A549 (cell line): ENCODE results near the gene TNN. TPM values are rescaled to one million over a fixed set of nuclear protein-coding genes. Genes with fewer than 3 reads are reported as not detected.

Experiments used
- ATAC-seq, 2 experiments: fragments of 200-7000 bp in 1 of 2; fragments of >200 bp in 1 of 2; cut with Nextera tagmentation in 1 of 2; cut with Tn5 transposase in 1 of 2; 3 replicates each; pipeline versions ENCODE4 v1.8.0 to v1.9.1; 2018 to 2020; ENCODE audit warnings: mild to moderate bottlenecking in 1 of 2, moderate library complexity in 1 of 2
- CTCF ChIA-PET: fragments of 300-600 bp; sonication (Branson Sonifier 250); formaldehyde crosslinking; extraction: SDS; loops from one replicate; lab custom pipeline; 2021; ENCODE audit warnings: antibody characterized with exemption, inconsistent platforms; lab: Yijun Ruan, JAX
- POLR2A ChIA-PET: fragments of 350-600 bp; formaldehyde crosslinking; extraction: SDS; loops from one replicate; lab custom pipeline; 2021; ENCODE audit warnings: antibody characterized with exemption, inconsistent platforms; lab: Yijun Ruan, JAX
- DNase-seq, 2 experiments: peaks; one replicate each; pipeline versions ENCODE4 v3.0.0 to v3.0.0-alpha.2; 2011 to 2016; ENCODE audit warnings: low read depth in 1 of 2, low spot score in 1 of 2
- FAIRE-seq: peaks from 2 replicates; lab custom pipeline; 2011; peaks lifted over from hg19 to GRCh38; lab: Jason Lieb, UNC
- H3K27ac ChIP-seq, 2 experiments: fragments of >200 bp; sonication (Bioruptor Twin); formaldehyde crosslinking; 3 replicates each; pipeline ENCODE4 v1.5.1; 2016 to 2017
- H3K4me1 ChIP-seq: fragments of >200 bp; sonication (Bioruptor Twin); formaldehyde crosslinking; 3 replicates; pipeline ENCODE4 v1.6.1; 2016
- H3K4me2 ChIP-seq: fragments of >200 bp; sonication (Bioruptor Twin); formaldehyde crosslinking; 3 replicates; pipeline ENCODE4 v1.6.1; 2016
- H3K4me3 ChIP-seq: fragments of >200 bp; sonication (Bioruptor Twin); formaldehyde crosslinking; 3 replicates; pipeline ENCODE4 v1.5.1; 2016
- H3K9me3 ChIP-seq: fragments of >200 bp; sonication (Bioruptor Twin); formaldehyde crosslinking; 3 replicates; pipeline ENCODE4 v1.6.1; 2016
- BCL3 ChIP-seq: fragments of >200 bp; sonication (Bioruptor Twin); formaldehyde crosslinking; IDR thresholded peaks from 3 replicates; pipeline ENCODE4 v1.6.1; 2016
- BHLHE40 ChIP-seq: IDR thresholded peaks from 2 replicates; pipeline ENCODE4 v1.6.1; 2012; ENCODE audit warnings: low read depth, low read length, inconsistent platforms
- CBX2 ChIP-seq: fragments of 200-600 bp; sonication (generic); IDR thresholded peaks from 2 replicates; pipeline ENCODE4 v1.6.1; 2016; ENCODE audit warnings: low read depth, mild to moderate bottlenecking, borderline replicate concordance
- CBX8 ChIP-seq: fragments of 200-600 bp; sonication (generic); IDR thresholded peaks from 2 replicates; pipeline ENCODE4 v1.6.1; 2016
- EHF ChIP-seq: fragments of 250-450 bp; sonication (Bioruptor Pico); IDR thresholded peaks from 2 replicates; pipeline ENCODE4 v1.5.0; 2020; ENCODE audit warnings: mild to moderate bottlenecking
- FOSB ChIP-seq: fragments of 250-450 bp; sonication (Bioruptor Pico); IDR thresholded peaks from 2 replicates; pipeline ENCODE4 v1.5.0; 2020; ENCODE audit warnings: mild to moderate bottlenecking, moderate library complexity
- FOSL2 ChIP-seq, 2 experiments: fragments of 450-650 bp in 1 of 2; fragments of >200 bp in 1 of 2; sonication (Bioruptor Twin) in 1 of 2; formaldehyde crosslinking; IDR thresholded peaks; 2 replicates each; pipeline versions ENCODE4 v1.5.0 to v1.6.1; 2016 to 2020; ENCODE audit warnings: mild to moderate bottlenecking in 1 of 2, moderate library complexity in 1 of 2
- FOXS1 ChIP-seq: fragments of 250-450 bp; sonication (Bioruptor Pico); IDR thresholded peaks from 2 replicates; pipeline ENCODE4 v1.5.0; 2020; ENCODE audit warnings: mild to moderate bottlenecking, moderate library complexity
- GATA3 ChIP-seq: IDR thresholded peaks from 2 replicates; pipeline ENCODE4 v1.6.1; 2012; ENCODE audit warnings: borderline replicate concordance
- HDAC2 ChIP-seq: fragments of 200-600 bp; sonication (generic); IDR thresholded peaks from 2 replicates; pipeline ENCODE4 v1.6.1; 2016
- HMGXB4 ChIP-seq: fragments of 250-450 bp; sonication (Bioruptor Pico); IDR thresholded peaks from 2 replicates; pipeline ENCODE4 v1.5.0; 2021; ENCODE audit warnings: mild to moderate bottlenecking, moderate library complexity, borderline replicate concordance
- HOXA7 ChIP-seq: fragments of 250-450 bp; sonication (Bioruptor Pico); IDR thresholded peaks from 2 replicates; pipeline ENCODE4 v1.5.0; 2020; ENCODE audit warnings: mild to moderate bottlenecking, moderate library complexity
- HOXB5 ChIP-seq: fragments of 250-450 bp; sonication (Bioruptor Pico); IDR thresholded peaks from 2 replicates; pipeline ENCODE4 v1.5.0; 2020; ENCODE audit warnings: mild to moderate bottlenecking, moderate library complexity
- MAFK ChIP-seq: fragments of 450-650 bp; IDR thresholded peaks from 2 replicates; pipeline ENCODE4 v1.6.1; 2014; ENCODE audit not compliant: partially characterized antibody
- MYC ChIP-seq: IDR thresholded peaks from 2 replicates; pipeline ENCODE4 v1.6.1; 2012; ENCODE audit warnings: mild to moderate bottlenecking, inconsistent platforms, low read length, improper control_type of control experiment, borderline replicate concordance
- NPAS2 ChIP-seq: fragments of 250-450 bp; sonication (Bioruptor Pico); IDR thresholded peaks from 2 replicates; pipeline ENCODE4 v1.8.0; 2022; ENCODE audit warnings: mild to moderate bottlenecking, moderate library complexity, borderline replicate concordance
- PHF8 ChIP-seq: fragments of 200-600 bp; sonication (generic); IDR thresholded peaks from 2 replicates; pipeline ENCODE4 v1.6.1; 2016; ENCODE audit warnings: low read depth, mild to moderate bottlenecking, antibody characterized with exemption, moderate library complexity, borderline replicate concordance
- RARB ChIP-seq: fragments of 250-450 bp; sonication (Bioruptor Pico); IDR thresholded peaks from 2 replicates; pipeline ENCODE4 v1.8.0; 2021; ENCODE audit warnings: mild to moderate bottlenecking, moderate library complexity
- RFX5 ChIP-seq: fragments of 450-650 bp; IDR thresholded peaks from 2 replicates; pipeline ENCODE4 v1.7.1; 2014; ENCODE audit warnings: antibody characterized with exemption, mild to moderate bottlenecking, moderate library complexity
- RNF2 ChIP-seq: fragments of 200-600 bp; sonication (generic); IDR thresholded peaks from 2 replicates; pipeline ENCODE4 v1.6.1; 2016; ENCODE audit warnings: low read depth, mild to moderate bottlenecking, antibody characterized with exemption, moderate library complexity, borderline replicate concordance
- SMC3 ChIP-seq: fragments of >200 bp; sonication (Bioruptor Twin); formaldehyde crosslinking; IDR thresholded peaks from 3 replicates; pipeline ENCODE4 v1.6.1; 2018; ENCODE audit warnings: inconsistent platforms
- SREBF2 ChIP-seq: fragments of 450-650 bp; IDR thresholded peaks from 2 replicates; pipeline ENCODE4 v1.6.1; 2014; ENCODE audit warnings: mild to moderate bottlenecking, moderate library complexity
- ZC3H11A ChIP-seq: fragments of 450-650 bp; IDR thresholded peaks from 2 replicates; pipeline ENCODE4 v1.6.1; 2014; ENCODE audit warnings: antibody characterized with exemption, mild to moderate bottlenecking
- ZSCAN20 ChIP-seq: fragments of 250-450 bp; sonication (Bioruptor Pico); IDR thresholded peaks from 2 replicates; pipeline ENCODE4 v1.8.0; 2022; ENCODE audit warnings: mild to moderate bottlenecking, moderate library complexity
- WGBS: methylation state at CpG from one replicate; pipeline ENCODE4 v1.1.6; 2017; ENCODE audit errors: missing lambda C conversion rate; 5-methylcytosine and 5-hydroxymethylcytosine counted together
- polyA plus RNA-seq, 4 experiments: library from polyadenylated mRNA; depleted of rRNA in 3 of 4; stranded (reverse); fragments of >200 nt; fragmentation: RNase III in 1 of 4; extraction: RNeasy Plus Mini Kit Qiagen cat#74134 plus additional on column Dnase treatment in 1 of 4; gene quantifications; 2 replicates in 3 of 4; 3 replicates in 1 of 4; pipeline ENCODE4 v1.2.3, GENCODE V29; 2011 to 2017
- TF ChIP-seq, protein P1 (sequence below): IDR thresholded peaks from 2 replicates; pipeline ENCODE4 v1.6.1; 2012; ENCODE audit warnings: low read depth, borderline replicate concordance
- TF ChIP-seq, protein P2 (sequence below): fragments of 150-350 bp; IDR thresholded peaks from 2 replicates; pipeline ENCODE4 v1.6.1; 2014; ENCODE audit warnings: low read depth, mild to moderate bottlenecking, low read length
- TF ChIP-seq, protein P3 (sequence below): IDR thresholded peaks from 2 replicates; pipeline ENCODE4 v1.6.1; 2012
- TF ChIP-seq, protein P4 (sequence below): IDR thresholded peaks from 2 replicates; pipeline ENCODE4 v1.6.1; 2012

The TNN gene
- polyA plus RNA-seq, 2 of the 4 experiments (the other 2 are of a cell fraction): not detected

- DNase-seq: no peak
- CTCF ChIA-PET: interaction anchor here (3.9 to 8.9 kb wide), 2 partner anchors 9 to 15 kb away, joined by 23 to 89 read pairs; no protein-coding TSS in a partner anchor
Observed at GRCh38 chr1:175163702-175164101, 96.1 kb downstream of the TNN start.

DNA sequence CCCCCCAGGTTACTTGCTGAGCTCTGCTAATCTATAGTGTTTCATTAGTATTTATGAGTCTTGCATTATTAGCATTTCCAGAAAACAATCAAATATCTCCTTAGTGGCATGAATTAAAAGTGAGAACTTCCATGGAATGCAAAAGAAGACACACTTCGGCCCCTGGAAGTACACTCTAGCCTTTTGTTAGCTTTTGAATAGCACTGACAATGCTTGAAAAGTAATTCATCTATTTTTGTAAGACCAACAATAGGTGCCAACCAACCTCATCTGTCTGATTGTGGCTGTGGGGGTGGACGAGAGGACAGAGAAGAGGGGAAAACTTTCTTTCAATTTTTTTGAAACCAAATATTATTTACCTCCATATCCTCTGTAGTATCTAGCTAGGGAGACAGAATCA lies 97.1 kb downstream of the TNN start:
- Histone ChIP-seq H3K4me1 (no peaks in the 10 kb centered on the region), H3K9me3 (no peaks in the 10 kb centered on the region), H3K4me3 (no peak overlapping the region), H3K27ac (no peak overlapping the region), H3K4me2 (no peak overlapping the region)
- CTCF ChIA-PET: interaction anchor here (0.8 to 8.9 kb wide), 3 partner anchors 10 to 155 kb away, joined by 4 to 89 read pairs (median 23); no protein-coding TSS in a partner anchor
- FAIRE-seq (no peak), DNase-seq (no peak), ATAC-seq (no peak)
- WGBS: 5% methylated on average over 2 of the region's 2 CpGs
- POLR2A ChIA-PET: no interaction called here
- TF ChIP-seq MAFK (no peak), ZSCAN20 (CRISPR knock-in tag) (no peak), PHF8 (no peak), RARB (CRISPR knock-in tag) (no peak), FOXS1 (CRISPR knock-in tag) (no peak), FOSB (no peak), CBX2 (no peak), MYC (no peak), NPAS2 (CRISPR knock-in tag) (no peak), GATA3 (no peak), BHLHE40 (no peak), SMC3 (no peak), SREBF2 (no peak), FOSL2 (IDR thresholded peaks at IDR 0.05) (no peak), FOSL2 (CRISPR knock-in tag; IDR thresholded peaks at IDR 0.05) (no peak)
- TF ChIP-seq, protein P1, sequence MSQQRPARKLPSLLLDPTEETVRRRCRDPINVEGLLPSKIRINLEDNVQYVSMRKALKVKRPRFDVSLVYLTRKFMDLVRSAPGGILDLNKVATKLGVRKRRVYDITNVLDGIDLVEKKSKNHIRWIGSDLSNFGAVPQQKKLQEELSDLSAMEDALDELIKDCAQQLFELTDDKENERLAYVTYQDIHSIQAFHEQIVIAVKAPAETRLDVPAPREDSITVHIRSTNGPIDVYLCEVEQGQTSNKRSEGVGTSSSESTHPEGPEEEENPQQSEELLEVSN: no peak
- TF ChIP-seq, protein P2, sequence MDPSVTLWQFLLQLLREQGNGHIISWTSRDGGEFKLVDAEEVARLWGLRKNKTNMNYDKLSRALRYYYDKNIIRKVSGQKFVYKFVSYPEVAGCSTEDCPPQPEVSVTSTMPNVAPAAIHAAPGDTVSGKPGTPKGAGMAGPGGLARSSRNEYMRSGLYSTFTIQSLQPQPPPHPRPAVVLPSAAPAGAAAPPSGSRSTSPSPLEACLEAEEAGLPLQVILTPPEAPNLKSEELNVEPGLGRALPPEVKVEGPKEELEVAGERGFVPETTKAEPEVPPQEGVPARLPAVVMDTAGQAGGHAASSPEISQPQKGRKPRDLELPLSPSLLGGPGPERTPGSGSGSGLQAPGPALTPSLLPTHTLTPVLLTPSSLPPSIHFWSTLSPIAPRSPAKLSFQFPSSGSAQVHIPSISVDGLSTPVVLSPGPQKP: no peak

More at GRCh38 chr1:175163702-175164101, 96.1 kb downstream of the TNN start:
- FAIRE-seq (no peak), ATAC-seq (no peak)
- Histone ChIP-seq H3K4me2 (no peak overlapping the region), H3K27ac (no peak overlapping the region), H3K4me1 (no peaks in the 10 kb centered on the region), H3K9me3 (no peaks in the 10 kb centered on the region), H3K4me3 (no peak overlapping the region)
- 22% methylated on average over 4 of the region's 4 CpGs for WGBS
- TF ChIP-seq SREBF2: no peak
- TF ChIP-seq HOXB5 (CRISPR knock-in tag): no peak
- no peak for TF ChIP-seq BHLHE40
- no peak for TF ChIP-seq HOXA7
- no peak for TF ChIP-seq PHF8
- no peak for TF ChIP-seq RNF2
- TF ChIP-seq, protein P3, sequence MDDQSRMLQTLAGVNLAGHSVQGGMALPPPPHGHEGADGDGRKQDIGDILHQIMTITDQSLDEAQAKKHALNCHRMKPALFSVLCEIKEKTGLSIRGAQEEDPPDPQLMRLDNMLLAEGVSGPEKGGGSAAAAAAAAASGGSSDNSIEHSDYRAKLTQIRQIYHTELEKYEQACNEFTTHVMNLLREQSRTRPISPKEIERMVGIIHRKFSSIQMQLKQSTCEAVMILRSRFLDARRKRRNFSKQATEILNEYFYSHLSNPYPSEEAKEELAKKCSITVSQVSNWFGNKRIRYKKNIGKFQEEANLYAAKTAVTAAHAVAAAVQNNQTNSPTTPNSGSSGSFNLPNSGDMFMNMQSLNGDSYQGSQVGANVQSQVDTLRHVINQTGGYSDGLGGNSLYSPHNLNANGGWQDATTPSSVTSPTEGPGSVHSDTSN: no peak
- TF ChIP-seq CBX8: no peak
- TF ChIP-seq HDAC2: no peak
- no peak for TF ChIP-seq EHF (CRISPR knock-in tag)
- no peak for TF ChIP-seq ZC3H11A
- TF ChIP-seq HMGXB4 (CRISPR knock-in tag): no peak
- no peak for TF ChIP-seq RFX5
- TF ChIP-seq MAFK: no peak
- no peak for TF ChIP-seq BCL3
- TF ChIP-seq, protein P4, sequence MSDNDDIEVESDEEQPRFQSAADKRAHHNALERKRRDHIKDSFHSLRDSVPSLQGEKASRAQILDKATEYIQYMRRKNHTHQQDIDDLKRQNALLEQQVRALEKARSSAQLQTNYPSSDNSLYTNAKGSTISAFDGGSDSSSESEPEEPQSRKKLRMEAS: no peak
- TF ChIP-seq, protein P2: no peak
- POLR2A ChIA-PET: no interaction called here
